CD14-positive monocyte (primary cell): ENCODE measurements around the gene FREM1. TPM values are rescaled to one million over a fixed set of nuclear protein-coding genes. Genes with fewer than 3 reads are reported as not detected.
A peak's percentile ranks its signal among the peaks of the same experiment; 100 is the strongest.

Experiments
- DNase-seq, 3 donors: peaks; one replicate each; pipeline ENCODE4 v3.0.0-alpha.2; 2011 to 2022
- H2AFZ ChIP-seq: 2 replicates; pipeline ENCODE4 v1.6.0; 2012; ENCODE audit warnings: mild to moderate bottlenecking, low read depth, low read length, inconsistent platforms; ENCODE audit not compliant: insufficient read depth, poor library complexity, severe bottlenecking
- H3K27ac ChIP-seq, 2 donors: 1 replicate in 1 of 2; 2 replicates in 1 of 2; pipeline ENCODE4 v1.5.1; 2012 to 2013; ENCODE audit warnings: low read length in 2 of 2, control low read depth in 1 of 2, inconsistent platforms in 1 of 2, low read depth in 1 of 2, mild to moderate bottlenecking in 1 of 2
- H3K27me3 ChIP-seq, 2 donors: one replicate each; pipeline versions ENCODE4 v1.6.0 to v1.6.1; 2011 to 2013; ENCODE audit warnings: low read length in 2 of 2; ENCODE audit not compliant: control insufficient read depth in 2 of 2, insufficient read depth in 2 of 2
- H3K36me3 ChIP-seq, 2 donors: replicated peaks in 1 of 2; 1 replicate in 1 of 2; 2 replicates in 1 of 2; pipeline versions ENCODE4 v1.5.1 to v1.6.1; 2012 to 2013; ENCODE audit warnings: low read length in 2 of 2, control low read depth in 1 of 2, inconsistent platforms in 1 of 2, mild to moderate bottlenecking in 1 of 2; ENCODE audit not compliant: insufficient read depth in 2 of 2, control insufficient read depth in 1 of 2
- H3K4me1 ChIP-seq, 2 donors: 1 replicate in 1 of 2; 2 replicates in 1 of 2; pipeline versions ENCODE4 v1.5.1 to v1.6.1; 2012 to 2013; ENCODE audit warnings: low read length in 2 of 2, control low read depth in 1 of 2, inconsistent platforms in 1 of 2, mild to moderate bottlenecking in 1 of 2, moderate library complexity in 1 of 2; ENCODE audit not compliant: insufficient read depth in 2 of 2, control insufficient read depth in 1 of 2
- H3K4me2 ChIP-seq: replicated peaks from 2 replicates; pipeline ENCODE3; 2012; ENCODE audit warnings: low read length, moderate library complexity, mild to moderate bottlenecking; ENCODE audit not compliant: poor library complexity, severe bottlenecking; ENCODE audit errors: extremely low read depth
- H3K4me3 ChIP-seq, 3 experiments: fragments of 200-600 bp in 1 of 3; sonication (generic) in 1 of 3; replicated peaks in 1 of 3; 1 replicate in 2 of 3; 2 replicates in 1 of 3; pipeline ENCODE4 v1.5.1; 2011 to 2013; ENCODE audit warnings: low read length in 3 of 3, mild to moderate bottlenecking in 3 of 3, control low read depth in 2 of 3, low read depth in 2 of 3, inconsistent platforms in 1 of 3, moderate library complexity in 1 of 3
- H3K79me2 ChIP-seq: 2 replicates; pipeline ENCODE4 v1.6.0; 2012; ENCODE audit warnings: mild to moderate bottlenecking, control low read depth, inconsistent platforms, low read length, moderate library complexity; ENCODE audit not compliant: insufficient read depth
- H3K9ac ChIP-seq: 2 replicates; pipeline ENCODE4 v1.6.0; 2017; ENCODE audit warnings: low read length, mild to moderate bottlenecking; ENCODE audit not compliant: insufficient read depth, poor library complexity, severe bottlenecking
- H3K9me3 ChIP-seq, 2 donors: replicated peaks in 1 of 2; 1 replicate in 1 of 2; 2 replicates in 1 of 2; pipeline versions ENCODE4 v1.5.1 to v1.6.1; 2012 to 2013; ENCODE audit warnings: low read length in 2 of 2, control low read depth in 1 of 2; ENCODE audit not compliant: control insufficient read depth in 1 of 2, insufficient read depth in 1 of 2
- H4K20me1 ChIP-seq: 2 replicates; pipeline ENCODE4 v1.6.0; 2012; ENCODE audit warnings: mild to moderate bottlenecking, low read length, control low read depth, moderate library complexity; ENCODE audit not compliant: insufficient read depth
- H3K27ac Mint-ChIP-seq, 7 donors: one replicate each; pipeline ENCODE4 v1.8.0; 2020; ENCODE audit warnings: mild to moderate bottlenecking in 7 of 7, mixed read lengths in 7 of 7, moderate library complexity in 6 of 7, inconsistent platforms in 2 of 7
- H3K27me3 Mint-ChIP-seq, 3 donors: one replicate each; pipeline ENCODE4 v1.8.0; 2021 to 2022; ENCODE audit warnings: low read depth in 3 of 3, mild to moderate bottlenecking in 3 of 3, mixed read lengths in 3 of 3, moderate library complexity in 3 of 3, inconsistent platforms in 1 of 3
- H3K36me3 Mint-ChIP-seq, 2 donors: one replicate each; pipeline ENCODE4 v1.8.0; 2020; ENCODE audit warnings: mixed read lengths in 2 of 2, inconsistent platforms in 1 of 2, mild to moderate bottlenecking in 1 of 2
- H3K4me1 Mint-ChIP-seq: one replicate; pipeline ENCODE4 v1.8.0; 2020; ENCODE audit warnings: mild to moderate bottlenecking, mixed read lengths
- H3K4me3 Mint-ChIP-seq, 2 donors: one replicate each; pipeline ENCODE4 v1.8.0; 2020; ENCODE audit warnings: mild to moderate bottlenecking in 2 of 2, mixed read lengths in 2 of 2, moderate library complexity in 1 of 2
- H3K9me3 Mint-ChIP-seq, 7 donors: one replicate each; pipeline ENCODE4 v1.8.0; 2020 to 2022; ENCODE audit warnings: mixed read lengths in 7 of 7, mild to moderate bottlenecking in 6 of 7, moderate library complexity in 6 of 7, inconsistent platforms in 2 of 7
- CTCF ChIP-seq: fragments of 200-600 bp; IDR thresholded peaks from one replicate; pipeline ENCODE4 v1.8.0; 2022; ENCODE audit warnings: antibody characterized with exemption, mild to moderate bottlenecking
- WGBS: methylation state at CpG from one replicate; pipeline ENCODE4 v1.1.5; 2013; ENCODE audit warnings: missing lambda C conversion rate; ENCODE audit not compliant: insufficient coverage; 5-methylcytosine and 5-hydroxymethylcytosine counted together
- intact Hi-C, 2 donors: fragments of 100-400 bp; cut with micrococcal nuclease; formaldehyde crosslinking; loops; one replicate each; pipeline versions ENCODE4 v1.15.0 to v1.15.1; 2023
- polyA plus RNA-seq, 3 donors: library from polyadenylated mRNA; depleted of rRNA in 1 of 3; unstranded in 2 of 3; stranded (reverse) in 1 of 3; fragments of 300-500 nt in 2 of 3; fragments of >200 nt in 1 of 3; fragmentation: Illumina TruSeq in 2 of 3; gene quantifications; 1 replicate in 2 of 3; 2 replicates in 1 of 3; pipeline ENCODE4 v1.2.3, GENCODE V29; 2012 to 2021

The FREM1 gene
- polyA plus RNA-seq, 3 donors: not detected

DNA sequence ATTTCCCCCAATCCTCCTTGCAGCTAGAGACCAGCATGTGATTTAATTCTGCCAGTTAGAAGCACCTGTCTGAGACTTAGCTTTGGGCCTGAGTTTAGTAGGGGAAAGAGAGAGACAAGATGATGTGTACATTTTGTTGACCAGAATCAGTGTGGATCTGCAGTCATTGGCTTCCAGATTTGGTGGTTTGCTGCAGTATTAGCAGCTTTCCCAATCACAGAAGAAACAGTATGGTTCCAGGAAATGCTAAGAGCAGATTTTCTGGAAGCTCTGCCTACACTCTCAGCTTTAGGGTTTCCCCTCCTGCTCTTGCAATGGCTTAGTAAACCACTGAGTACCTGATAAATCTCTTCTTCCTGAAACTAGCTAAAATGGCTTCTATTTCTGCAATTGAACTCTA, 48.8 kb upstream of the FREM1 start:
- Histone ChIP-seq H3K36me3 (no peaks in the 10 kb centered on the region), H3K27me3 (no peaks in the 10 kb centered on the region), H4K20me1 (no peaks in the 10 kb centered on the region), H3K27ac (no peak overlapping the region), H3K4me1 (no peaks in the 10 kb centered on the region), H2AFZ (no peak overlapping the region), H3K9me3 (no peaks in the 10 kb centered on the region), H3K79me2 (no peaks in the 10 kb centered on the region), H3K4me2 (no peak overlapping the region), H3K9ac (no peak overlapping the region), H3K4me3 (no peak overlapping the region)
- no peak for TF ChIP-seq CTCF
- Mint-ChIP-seq H3K4me3 (no peak overlapping the region), H3K27me3 (no peaks in the 10 kb centered on the region), H3K9me3 (peaks cover 0 to 9% (median 5%) of the 10 kb centered on the region in 7 donors), H3K36me3 (no peaks in the 10 kb centered on the region), H3K4me1 (no peaks in the 10 kb centered on the region), H3K27ac (peak overlapping the region in 1 of 7 donors; percentile 10)
- intact Hi-C loops: no loop called here
- DNase-seq: no peak

GRCh38 chr9:14957109-14957508, 46.9 kb upstream of the FREM1 start:
- Mint-ChIP-seq H3K9me3 (peaks cover 0 to 14% (median 4%) of the 10 kb centered on the region in 7 donors), H3K27me3 (no peaks in the 10 kb centered on the region), H3K4me3 (no peak overlapping the region), H3K4me1 (no peaks in the 10 kb centered on the region), H3K36me3 (no peaks in the 10 kb centered on the region), H3K27ac (no peak overlapping the region)
- H3K9ac ChIP-seq: no peak overlapping the region
- 50% methylated on average over 2 of the region's 2 CpGs for WGBS
- no peaks in the 10 kb centered on the region for H3K36me3 ChIP-seq
- H3K27ac ChIP-seq: no peak overlapping the region
- H3K4me3 ChIP-seq: no peak overlapping the region
- H3K4me1 ChIP-seq: no peaks in the 10 kb centered on the region
- H3K4me2 ChIP-seq: no peak overlapping the region
- no peaks in the 10 kb centered on the region for H3K27me3 ChIP-seq
- H2AFZ ChIP-seq: no peak overlapping the region
- H4K20me1 ChIP-seq: no peaks in the 10 kb centered on the region
- intact Hi-C loops: no loop called here
- no peaks in the 10 kb centered on the region for H3K9me3 ChIP-seq
- no peaks in the 10 kb centered on the region for H3K79me2 ChIP-seq
- no peak for DNase-seq
- TF ChIP-seq CTCF: no peak
